DMS153 (cell line): ENCODE results near the gene LHX3.

ENCODE experiments used
- DNase-seq: peaks from one replicate; lab custom pipeline; 2025; lab: John Stamatoyannopoulos, UW

LHX3 gene

GRCh38 chr9:136207616-136208015 is 2.7 kb upstream of the LHX3 start:
- DNase-seq, result no peak

GRCh38 chr9:136206602-136207275 is 1.8 kb upstream of the LHX3 start:
- DNase-seq, result no peak

GRCh38 chr9:136205707-136205992 is 722 bp upstream of the LHX3 start:
- DNase-seq, result no peak

GRCh38 chr9:136204145-136204805 is 653 bp downstream of the LHX3 start:
- no peak for DNase-seq

- DNase-seq, result no peak
These were observed 1.4 kb downstream of the LHX3 start for GRCh38 chr9:136203408-136204144.

- DNase-seq, result no peak
These were observed 2.2 kb downstream of the LHX3 start for GRCh38 chr9:136202454-136203407.

GRCh38 chr9:136201609-136202453 is 3.1 kb downstream of the LHX3 start:
- DNase-seq, result no peak

GRCh38 chr9:136201174-136201573 is 3.8 kb downstream of the LHX3 start:
- no peak for DNase-seq

GRCh38 chr9:136200424-136200823 is 4.5 kb downstream of the LHX3 start:
- no peak for DNase-seq

- no peak for DNase-seq
These were observed 5.3 kb downstream of the LHX3 start for GRCh38 chr9:136199391-136200288.

GRCh38 chr9:136198605-136199083 is 6.3 kb downstream of the LHX3 start:
- DNase-seq, result no peak

GRCh38 chr9:136197930-136198604 is 6.9 kb downstream of the LHX3 start:
- no peak for DNase-seq

GRCh38 chr9:136197084-136197875 is 7.6 kb downstream of the LHX3 start:
- no peak for DNase-seq

GRCh38 chr9:136196404-136197083 is 8.4 kb downstream of the LHX3 start:
- no peak for DNase-seq

- no peak for DNase-seq
These were observed 10.4 kb downstream of the LHX3 start for GRCh38 chr9:136194540-136194939.

- DNase-seq, result no peak
These were observed 11.0 kb downstream of the LHX3 start for GRCh38 chr9:136193891-136194279.

- no peak for DNase-seq
These were observed 11.6 kb downstream of the LHX3 start for GRCh38 chr9:136193127-136193890.
